Measurements from ENCODE around the gene GRN.
"Not testable (repeated sequence)": the region's sequence is repeated elsewhere in the genome, so short reads cannot be mapped to it uniquely, and the experiment has no call there.

GRN gene

DNA sequence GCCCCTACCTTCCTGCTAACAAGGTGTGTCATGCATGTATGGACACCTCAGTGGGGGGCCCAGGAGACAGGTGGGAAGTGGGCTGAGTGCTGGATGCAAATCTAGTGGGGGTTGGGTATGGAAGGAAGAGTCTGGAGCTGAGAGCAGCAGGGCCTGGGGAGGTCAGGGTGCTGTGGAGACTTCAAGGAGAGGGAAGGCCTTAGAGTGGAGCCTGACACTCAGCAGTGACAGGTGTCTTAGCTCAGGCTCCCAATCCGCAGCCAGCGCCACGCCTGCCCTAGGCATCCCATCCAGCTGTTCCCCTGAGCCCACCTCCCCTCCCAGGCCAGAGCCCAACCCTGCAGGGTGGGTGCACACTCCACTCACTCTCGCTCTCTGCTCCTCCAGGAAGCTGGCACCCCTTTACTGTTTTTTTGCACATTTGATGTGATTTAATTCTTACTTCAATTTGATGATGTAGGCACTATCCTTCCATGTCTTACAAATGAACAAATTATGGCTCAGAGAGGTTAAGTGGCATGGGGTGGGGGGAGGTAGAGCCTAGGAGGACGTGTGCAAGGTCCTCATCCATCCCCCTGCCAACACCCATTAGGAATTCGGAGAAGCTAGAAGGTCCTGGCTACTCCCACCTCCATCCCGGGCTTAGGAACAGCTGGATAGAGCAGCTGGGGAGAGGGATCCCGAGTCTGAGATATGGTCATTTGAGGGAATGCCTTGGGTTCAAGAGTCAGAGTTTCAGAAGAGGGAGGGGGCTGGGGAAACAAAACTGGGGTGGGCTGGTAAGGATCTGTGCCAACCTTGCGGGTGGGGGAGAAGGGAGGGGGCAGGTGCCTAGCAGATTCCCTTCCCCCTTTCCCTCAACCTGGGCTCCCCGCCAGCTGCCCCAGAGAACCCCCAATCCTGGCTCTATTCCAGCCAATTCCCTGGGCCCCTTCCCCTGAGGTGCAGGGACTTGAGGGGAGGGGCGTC is 16.5 kb downstream of the GRN start:
- DNase-seq: no peak

DNA sequence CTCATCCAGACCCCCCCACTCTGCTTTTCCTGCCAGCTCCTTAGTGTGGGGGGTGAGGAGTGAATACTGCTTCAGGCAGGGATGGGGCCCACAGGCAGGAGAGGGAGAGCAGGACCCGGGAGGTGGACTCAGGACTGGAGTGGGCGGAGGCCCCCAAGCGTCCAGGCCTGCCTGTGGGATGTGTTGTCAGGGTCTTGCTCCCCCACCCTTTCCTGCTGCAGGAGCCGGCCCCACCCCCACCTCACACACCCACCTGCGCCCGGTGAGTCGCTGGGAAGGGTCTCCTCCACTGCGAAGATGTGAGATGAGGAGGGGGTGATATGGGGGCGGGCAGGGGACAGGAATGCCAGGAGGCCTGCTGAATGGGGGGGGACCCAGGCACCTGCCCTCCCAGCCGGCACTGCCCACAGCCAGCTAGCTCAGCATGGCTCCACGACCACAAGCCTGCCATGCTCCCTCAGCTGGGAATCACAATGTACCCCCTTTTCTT is 17.4 kb downstream of the GRN start:
- no peak for DNase-seq

DNA sequence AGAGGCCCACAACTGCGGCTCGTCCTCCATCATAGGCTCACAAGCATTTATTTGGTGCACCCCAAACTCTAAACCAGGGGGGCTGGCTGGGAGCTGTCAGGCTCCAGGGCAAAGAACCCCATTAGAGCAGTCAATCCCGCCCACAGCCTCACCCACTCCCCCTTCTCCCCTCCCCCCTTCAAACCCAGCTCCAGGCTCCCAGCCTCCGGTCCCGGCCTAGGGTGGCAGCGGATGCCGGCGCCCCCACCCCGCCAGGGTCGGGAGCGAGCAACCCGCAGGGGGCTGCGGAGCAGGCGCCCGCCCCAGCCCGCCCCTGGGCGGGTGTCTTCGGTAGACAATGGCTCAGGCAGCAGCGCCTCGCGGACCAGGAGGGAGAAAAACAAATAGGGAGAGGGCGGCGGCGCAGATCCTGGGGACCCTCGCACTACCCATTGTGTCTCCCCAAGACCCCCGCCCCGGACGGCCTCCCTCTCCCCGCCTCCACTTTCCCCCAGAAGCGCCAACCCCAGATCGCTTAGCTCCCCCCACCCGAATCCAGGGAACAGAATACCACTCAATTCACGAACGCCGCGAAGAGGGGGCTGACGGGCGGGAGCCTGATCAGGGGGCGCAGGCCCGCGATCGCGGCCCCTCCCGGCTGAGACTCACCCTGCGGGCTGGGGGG is 18.0 kb downstream of the GRN start:
- no peak for DNase-seq

DNA sequence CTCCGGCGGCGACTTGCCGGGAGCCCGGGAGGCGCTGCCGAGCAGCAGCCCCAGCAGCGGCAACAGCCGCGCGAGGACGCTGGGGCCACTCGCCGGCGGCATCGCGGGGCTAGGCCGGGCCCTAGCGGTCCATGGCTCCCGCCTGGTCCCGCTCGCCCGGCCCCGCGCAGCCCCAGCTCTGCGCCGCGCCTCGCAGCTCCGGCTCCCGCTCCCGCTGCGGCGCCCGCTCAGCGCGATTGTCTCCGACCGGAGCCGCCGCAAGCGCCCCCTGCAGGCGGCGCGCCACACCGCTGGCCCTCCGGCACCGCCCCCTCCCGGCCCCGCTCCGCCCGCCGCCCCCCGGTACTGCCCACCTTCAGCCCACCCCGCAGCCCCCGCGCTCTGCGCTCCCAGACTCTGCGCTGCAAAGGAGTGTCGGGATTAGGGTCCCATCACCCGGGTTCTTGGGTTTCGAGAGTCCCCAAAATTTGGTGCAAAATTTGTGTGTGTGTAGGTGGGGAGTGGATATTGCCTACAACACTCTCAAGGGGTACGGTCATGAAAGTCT is 18.6 kb downstream of the GRN start, which contains the start of gene FAM171A2:
FAM171A2 (minus strand) TSS at position 241 of the 547 bp plus-strand sequence; CDS start at position 102, 139 bp downstream.
- DNase-seq: peak; percentile 54

DNA sequence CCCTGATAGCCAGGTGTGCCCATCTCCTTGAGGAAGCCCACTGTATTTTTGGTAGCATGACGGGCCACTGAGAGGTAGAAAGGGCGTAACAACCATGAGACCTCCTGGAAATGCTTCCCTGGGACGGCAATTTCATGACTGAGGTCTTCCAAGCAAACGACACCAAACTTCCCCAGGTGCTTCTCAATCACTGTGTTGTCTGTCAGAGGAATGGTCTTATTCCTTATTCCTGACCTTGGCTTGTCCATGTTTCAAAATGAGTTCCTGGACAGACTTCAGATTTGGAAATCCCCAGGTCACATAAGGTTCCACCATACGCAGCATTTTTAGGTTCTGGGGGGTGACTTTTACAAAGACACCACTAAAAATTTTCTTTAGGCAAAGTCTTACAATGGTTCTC is 19.9 kb downstream of the GRN start:
- not testable (repeated sequence) for DNase-seq

DNA sequence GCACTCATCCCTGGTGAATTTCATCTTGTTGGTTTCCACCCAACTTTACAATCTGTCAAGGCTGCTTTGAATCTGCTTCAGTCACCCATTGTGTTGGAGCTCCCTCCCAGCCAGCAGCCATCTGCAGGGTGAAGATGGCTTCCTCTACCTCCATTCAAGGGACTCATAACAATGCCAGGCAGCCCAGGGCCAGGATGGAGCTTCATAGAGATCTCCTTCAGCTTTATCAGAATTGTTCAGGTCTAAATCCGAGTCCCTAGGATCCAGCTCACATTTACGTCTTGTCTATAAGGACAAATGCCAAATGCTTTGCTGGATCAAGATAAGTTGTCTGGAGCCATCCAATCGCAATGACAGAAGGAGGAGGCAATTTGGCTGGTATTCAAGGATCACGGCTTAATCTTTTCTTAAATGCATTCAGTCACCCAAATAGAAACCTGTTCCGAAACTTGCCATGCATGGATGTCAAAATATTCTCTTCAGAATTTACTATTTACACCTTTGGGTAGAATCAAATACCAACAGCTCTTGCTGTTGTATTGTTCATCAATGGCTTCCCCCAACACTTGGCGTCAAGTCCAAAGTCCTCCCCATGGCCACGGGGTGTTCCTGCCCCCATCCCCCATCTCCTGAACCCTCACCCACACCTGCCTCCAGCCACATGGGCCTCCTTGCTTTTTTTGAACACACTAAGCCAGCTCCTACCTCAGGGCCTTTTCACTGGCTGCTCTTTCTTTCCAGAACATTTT is 22.3 kb downstream of the GRN start:
- no peak for DNase-seq

DNA sequence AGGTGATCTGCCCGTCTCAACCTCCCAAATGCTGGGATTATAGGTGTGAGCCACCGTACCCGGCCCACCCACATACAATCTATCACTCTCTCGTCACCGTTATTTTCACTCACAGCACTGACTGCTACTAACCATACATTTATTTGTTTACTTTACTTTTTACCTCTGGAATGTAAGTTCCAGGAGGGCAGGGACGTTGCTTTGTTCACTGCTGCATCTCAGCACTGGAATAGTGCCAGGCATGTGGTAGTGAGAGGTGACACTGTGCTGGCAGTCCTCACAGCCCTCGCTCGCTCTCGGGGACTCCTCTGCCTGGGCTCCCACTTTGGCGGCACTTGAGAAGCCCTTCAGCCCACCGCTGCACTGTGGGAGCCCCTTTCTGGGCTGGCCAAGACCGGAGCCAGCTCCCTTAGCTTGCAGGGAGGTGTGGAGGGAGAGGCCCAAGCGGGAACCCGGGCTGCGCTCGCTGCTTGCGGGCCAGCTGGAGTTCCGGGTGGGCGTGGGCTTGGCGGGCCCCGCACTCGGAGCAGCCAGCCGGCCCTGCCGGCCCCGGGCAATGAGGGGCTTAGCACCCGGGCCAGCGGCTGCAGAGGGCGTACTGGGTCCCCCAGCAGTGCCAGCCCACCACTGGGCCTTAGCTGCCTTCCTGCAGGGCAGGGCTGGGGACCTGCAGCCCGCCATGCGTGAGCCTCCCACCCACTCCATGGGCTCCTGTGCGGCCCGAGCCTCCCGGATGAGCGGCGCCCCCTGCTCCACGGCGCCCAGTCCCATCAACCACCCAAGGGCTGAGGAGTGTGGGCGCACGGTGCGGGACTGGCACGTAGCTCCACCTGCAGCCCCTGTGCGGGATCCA is 23.5 kb downstream of the GRN start:
- not testable (repeated sequence) for DNase-seq

DNA sequence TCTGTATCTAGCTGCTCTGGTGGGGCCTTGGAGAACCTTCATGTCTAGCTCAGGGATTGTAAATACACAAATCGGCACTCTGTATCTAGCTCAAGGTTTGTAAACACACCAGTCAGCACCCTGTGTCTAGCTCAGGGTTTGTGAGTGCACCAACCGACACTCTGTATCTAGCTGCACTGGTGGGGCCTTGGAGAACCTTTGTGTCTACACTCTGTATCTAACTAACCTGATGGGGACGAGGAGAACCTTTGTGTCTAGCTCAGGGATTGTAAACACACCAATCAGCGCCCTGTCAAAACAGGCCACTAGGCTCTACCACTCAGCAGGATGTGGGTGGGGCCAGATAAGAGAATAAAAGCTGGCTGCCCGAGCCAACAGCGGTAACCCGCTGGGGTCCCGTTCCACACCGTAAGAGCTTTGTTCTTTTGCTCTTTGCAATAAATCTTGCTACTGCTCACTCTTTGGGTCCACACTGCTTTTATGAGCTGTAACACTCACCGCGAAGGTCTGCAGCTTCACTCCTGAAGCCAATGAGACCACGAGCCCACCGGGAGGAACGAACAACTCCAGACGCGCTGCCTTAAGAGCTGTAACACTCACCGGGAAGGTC is 24.4 kb downstream of the GRN start:
- not testable (repeated sequence) for DNase-seq

DNA sequence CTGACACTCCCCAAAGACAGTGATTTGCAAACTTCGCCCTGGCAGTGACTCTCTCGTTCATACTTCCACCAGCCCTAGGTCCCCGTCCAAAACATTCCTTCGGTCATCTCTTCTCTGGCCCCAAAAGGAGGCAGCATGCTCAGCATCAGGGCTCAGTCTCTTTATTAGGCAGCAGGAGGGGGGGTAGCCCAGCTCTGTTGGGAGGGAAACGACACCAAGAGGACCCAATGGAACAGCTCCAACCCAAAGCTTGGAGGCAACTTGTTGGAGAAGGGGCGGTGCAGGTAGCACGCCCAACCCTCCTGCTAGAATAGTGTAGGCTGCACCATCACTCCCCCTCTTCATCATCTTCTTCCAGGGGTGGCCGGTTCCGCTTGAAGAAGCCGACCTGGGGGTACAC is 26.9 kb downstream of the GRN start:
- no peak for DNase-seq

DNA sequence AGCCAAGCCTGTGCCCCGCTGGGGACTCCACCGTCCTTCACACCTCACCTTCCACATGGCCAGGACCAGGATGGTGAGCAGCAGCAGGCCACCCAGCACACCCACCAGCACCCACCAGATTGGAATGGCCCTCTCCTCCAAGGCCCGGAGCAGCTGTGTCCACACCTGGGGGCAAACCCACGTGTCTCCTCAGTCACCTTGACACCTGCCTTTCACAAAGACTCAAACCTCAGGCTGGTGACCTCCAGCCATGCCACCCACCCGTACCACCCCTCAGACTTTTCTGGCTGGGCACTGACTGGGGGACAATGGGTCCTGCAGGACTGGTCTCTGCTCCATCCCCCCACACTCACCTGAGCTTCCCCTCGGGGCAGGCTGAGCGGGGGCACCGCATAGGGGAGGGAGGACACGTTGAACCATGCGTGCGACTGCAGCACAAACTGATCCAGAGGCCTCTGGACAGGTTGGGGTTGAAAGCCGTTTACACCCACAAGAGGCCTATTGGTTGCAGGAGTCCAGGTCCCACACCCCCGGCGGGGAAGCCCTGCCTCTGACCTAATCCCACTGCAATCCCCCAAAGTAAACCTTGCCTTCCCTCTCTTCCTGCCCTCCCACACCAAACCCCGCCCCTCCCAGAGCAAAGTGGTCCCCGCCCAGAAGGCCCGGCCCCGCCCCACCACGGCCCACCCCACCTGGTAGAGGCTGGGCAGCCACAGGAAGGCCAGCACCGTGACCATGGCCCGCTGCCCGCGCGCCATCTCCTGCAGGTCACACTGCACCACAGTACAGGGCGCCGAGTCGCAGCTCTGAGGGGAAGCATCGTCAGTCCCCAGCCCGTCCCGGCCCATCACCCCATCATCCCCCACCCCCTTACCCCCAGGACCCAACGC is 29.4 kb downstream of the GRN start:
- DNase-seq: no peak

DNA sequence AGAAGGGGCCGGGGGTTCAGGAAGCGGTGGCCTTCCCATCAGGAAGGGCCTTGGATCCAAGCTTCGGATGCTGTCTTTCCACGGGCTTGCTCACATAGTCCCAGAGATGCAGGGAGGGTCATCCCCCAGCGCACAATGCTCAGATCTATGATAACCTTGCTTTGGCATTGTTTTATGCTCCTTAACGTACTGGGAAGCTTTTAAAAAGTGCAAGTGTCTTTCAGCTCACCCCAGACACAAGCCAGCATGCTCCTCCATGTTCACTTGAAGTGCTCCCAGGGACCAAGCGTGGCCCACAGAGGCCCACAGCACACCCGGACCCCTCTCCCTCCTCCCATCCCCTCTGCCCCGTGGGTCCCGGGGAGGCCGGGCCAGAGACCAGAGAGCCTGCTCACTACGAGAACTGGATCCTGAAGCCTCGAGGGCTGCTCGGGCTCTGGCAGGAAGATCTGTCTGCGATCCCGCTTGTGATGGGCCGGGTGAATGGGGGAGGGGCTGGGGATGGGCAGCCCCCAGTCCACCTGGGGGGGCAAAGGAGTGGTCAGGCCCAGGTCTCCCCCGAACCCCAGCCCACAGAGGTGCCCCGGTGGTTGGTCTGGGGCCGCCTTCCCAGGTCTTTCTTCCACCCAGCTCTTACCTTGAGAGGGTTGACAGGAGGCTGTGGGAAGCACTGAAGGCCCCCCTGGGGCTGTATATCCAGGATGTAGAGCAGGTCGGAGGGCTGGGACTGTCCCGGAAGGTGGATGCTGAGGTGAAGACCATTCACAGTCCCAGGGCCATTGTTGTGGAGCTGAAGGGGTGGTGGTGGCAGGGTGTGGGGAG is 30.3 kb downstream of the GRN start:
- DNase-seq: no peak

DNA sequence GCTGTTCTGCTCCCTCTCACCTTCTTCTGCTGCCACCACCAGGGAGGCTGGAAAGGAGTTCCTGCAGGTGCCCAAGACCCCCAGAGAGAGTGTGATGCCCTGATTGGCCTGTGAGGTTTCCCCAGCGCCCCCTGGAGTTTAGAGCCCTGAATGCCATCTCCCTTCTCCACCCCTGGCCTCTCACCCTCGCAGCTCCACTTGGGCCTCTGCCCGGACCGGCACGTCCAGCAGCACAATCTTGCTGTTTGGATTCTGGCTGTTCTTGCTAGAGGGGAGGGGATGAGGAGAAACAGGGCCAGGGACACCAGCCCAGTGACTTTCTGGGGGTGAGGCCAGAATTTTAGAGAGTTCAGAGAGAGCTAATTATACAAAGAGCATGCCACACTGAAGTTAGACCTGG is 31.0 kb downstream of the GRN start:
- DNase-seq: no peak

DNA sequence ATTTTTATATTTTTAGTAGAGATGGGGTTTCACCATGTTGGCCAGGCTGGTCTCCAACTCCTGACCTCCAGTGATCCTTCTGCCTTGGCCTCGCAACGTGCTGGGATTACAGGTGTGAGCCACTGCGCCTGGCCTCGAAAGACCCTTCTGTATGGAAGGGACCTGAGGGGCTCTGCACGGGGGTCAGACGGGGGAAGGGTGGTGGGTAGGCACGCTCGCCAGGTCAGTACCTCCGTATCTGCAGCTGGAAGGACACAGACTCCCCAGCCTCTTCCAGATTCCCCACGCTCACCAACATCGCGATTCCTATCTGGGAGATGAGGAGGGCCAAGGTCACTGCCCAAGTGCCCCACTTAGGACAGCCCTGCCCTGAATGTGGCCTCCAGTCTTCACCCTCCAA is 31.7 kb downstream of the GRN start:
- DNase-seq: no peak

DNA sequence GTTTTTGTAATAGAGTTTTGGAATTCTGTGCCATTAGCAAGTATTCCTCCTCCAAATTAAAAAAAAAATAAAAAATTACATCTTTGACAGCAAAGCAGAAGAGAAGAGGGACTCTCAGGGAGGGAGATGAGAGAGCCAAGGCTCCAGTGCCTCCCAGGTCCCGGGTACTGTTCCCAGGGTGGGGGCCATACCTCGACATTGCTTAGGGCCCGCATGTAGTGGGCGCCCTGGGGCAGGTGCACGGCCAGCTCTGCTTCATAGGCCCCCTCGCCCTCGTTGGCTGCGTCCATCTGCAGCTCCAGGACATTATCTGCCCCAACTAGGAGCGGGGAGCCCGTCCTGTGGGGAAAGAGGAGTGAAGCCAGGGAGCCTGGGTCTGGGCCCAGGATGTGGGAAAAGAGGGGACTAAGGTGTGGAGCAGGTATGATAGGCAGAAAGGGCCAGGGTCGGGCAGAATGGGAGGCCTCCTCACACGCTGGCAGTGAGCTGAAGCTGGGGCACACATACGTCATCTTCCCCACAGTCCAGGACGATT is 33.1 kb downstream of the GRN start:
- no peak for DNase-seq

DNA sequence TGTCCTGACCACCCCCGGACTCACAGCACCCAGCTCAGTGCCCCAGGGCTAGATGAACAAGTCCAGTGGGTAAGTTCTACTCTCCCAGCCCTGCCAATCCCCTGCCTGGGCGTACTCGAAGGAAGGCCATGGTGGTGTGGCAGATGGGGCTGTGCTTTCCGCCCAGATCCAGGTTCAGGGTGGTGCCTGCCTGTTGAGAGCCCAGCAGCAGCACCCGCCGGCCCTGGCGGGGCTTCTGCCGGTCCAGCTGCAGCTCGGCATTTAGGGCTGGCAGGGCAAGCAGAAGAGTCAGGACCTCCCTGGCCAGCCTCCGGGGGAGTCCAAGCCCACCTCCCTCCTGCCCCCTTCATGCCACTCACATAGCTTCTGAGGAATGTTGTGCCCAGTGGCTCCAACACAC is 34.8 kb downstream of the GRN start:
- no peak for DNase-seq

DNA sequence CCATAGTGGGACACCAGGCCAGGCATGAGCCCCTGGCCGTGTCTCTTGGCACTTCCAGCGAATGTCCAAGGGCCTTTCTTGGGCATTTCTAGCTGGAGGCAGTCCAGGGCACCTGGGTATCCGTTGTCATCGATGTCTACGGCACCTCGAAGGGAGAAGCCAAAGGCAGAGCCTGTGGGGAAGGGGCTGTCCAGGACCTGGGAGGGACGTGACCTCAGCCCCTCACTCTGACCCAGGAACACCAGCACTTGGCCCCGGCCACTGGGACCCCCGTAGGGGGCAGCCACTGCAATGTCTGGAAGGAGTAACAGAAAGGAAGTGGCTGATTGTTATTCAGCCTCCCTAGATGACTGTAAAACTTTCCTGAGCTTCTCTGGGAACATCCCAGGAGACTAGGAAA is 35.7 kb downstream of the GRN start:
- DNase-seq: no peak

DNA sequence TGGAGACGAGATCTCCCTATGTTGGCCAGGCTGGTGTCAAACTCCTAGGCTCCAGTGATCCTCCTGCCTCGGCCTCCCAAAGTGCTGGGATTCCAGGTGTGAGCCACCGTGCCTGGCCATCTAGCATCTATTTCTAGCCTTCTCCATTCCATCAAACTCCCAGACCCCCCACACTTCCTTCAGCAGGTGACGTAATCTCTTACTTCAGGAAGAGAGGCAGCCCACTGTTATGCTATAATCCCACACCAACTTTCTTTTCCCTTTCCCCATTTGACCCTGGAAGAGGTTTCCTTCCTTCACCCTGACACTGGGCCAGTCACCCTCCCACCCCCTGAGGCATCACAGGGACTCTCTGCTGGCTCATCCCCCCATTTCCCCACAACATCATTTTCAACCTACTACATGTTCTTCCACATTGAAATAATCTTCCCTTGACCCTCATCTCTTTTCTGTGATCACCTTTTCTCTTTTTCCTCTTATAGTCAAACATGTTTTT is 36.8 kb downstream of the GRN start:
- DNase-seq: no peak

DNA sequence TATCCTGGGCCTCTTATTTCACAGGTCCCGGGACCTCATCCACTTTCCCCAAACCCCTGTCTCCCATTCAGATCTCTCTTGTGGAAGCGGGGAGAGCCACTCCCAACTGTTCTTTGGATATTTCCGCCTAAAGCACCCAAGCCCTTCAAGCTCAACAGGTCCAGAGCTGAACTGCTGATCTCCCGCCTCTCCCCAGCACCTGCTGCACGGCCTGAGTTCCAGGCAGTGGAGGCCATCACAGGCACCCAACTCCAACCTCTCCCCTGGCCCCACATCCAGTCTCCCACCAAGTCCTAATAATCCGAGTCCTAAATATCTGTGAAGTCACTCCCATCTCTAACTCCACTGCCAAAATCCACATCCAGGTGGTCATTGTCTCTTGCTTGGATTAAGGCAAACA is 37.8 kb downstream of the GRN start:
- no peak for DNase-seq

DNA sequence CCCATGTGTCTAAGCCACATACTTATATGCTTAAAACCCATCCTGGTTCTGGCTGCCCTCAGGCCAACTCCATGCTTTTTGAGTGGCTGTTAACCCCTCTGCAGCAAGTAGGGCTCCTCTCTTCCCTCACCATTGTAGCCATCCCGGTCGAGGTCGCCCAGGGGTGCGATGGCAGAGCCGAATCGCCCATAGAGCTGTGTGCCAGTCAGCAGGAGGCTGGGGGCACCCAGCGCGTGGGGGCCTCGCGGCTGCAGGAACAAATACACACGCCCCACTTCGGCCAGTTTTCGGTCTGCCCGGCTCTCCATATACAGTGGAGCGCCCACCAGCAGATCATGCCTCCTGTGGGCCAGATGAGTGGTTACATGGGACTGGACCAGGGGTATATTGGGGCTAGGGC is 38.3 kb downstream of the GRN start:
- DNase-seq: no peak

Data from T1000 (cell line).